ENCODE data around the gene YWHAH. TPM values are rescaled to one million over a fixed set of nuclear protein-coding genes. Genes with fewer than 3 reads are reported as not detected.

Gene YWHAH
- total RNA-seq, 4 donors from 2014 or later = 58.8 to 76.9 (median 75.2) TPM

GRCh38 chr22:31945443-31945855 is 1.1 kb downstream of the YWHAH start:
- H3K4me3 ChIP-seq = peak overlapping the region; percentile 69 to 99 (median 92)
- peak in 2 of 3 donors; percentile 26 to 54 for DNase-seq
- H3K27me3 ChIP-seq = no peaks in the 10 kb centered on the region
- no peaks in the 10 kb centered on the region for H3K9me3 ChIP-seq
- TF ChIP-seq POLR2A (IDR thresholded peaks at IDR 0.05) = no peak
- H3K36me3 ChIP-seq = peaks cover 0 to 12% (median 0%) of the 10 kb centered on the region in 3 donors
- H3K27ac ChIP-seq = peak overlapping the region; percentile 97 to 100 (median 98)
- H3K4me1 ChIP-seq = peaks cover 0 to 32% (median 10%) of the 10 kb centered on the region in 4 donors

- peak in 1 of 3 donors; percentile 20 for DNase-seq
- Histone ChIP-seq H3K4me1 (peaks cover under 1 to 38% (median 13%) of the 10 kb centered on the region in 4 donors), H3K4me3 (peak overlapping the region; percentile 69 to 99 (median 92)), H3K36me3 (peaks cover 0 to 12% (median 0%) of the 10 kb centered on the region in 3 donors), H3K27ac (peak overlapping the region; percentile 97 to 100 (median 98)), H3K27me3 (no peaks in the 10 kb centered on the region), H3K9me3 (no peaks in the 10 kb centered on the region)
- TF ChIP-seq POLR2A (IDR thresholded peaks at IDR 0.05) (no peak), CTCF (IDR thresholded peaks at IDR 0.05) (no peak)
These were observed 1.8 kb downstream of the YWHAH start for GRCh38 chr22:31945971-31946680.

GRCh38 chr22:31947296-31947695 is 3.0 kb downstream of the YWHAH start:
- TF ChIP-seq CTCF (IDR thresholded peaks at IDR 0.05) (peak; percentile 36 to 89 (median 80)), POLR2A (IDR thresholded peaks at IDR 0.05) (no peak)
- H3K27me3 ChIP-seq = no peaks in the 10 kb centered on the region
- peaks cover 4 to 50% (median 15%) of the 10 kb centered on the region in 4 donors for H3K4me1 ChIP-seq
- peak in 2 of 3 donors; percentile 51 to 68 for DNase-seq
- peaks cover 0 to 12% (median 0%) of the 10 kb centered on the region in 3 donors for H3K36me3 ChIP-seq
- peak overlapping the region in 3 of 4 donors; percentile 54 to 98 (median 97) for H3K27ac ChIP-seq
- no peak overlapping the region for H3K4me3 ChIP-seq
- H3K9me3 ChIP-seq = no peaks in the 10 kb centered on the region

GRCh38 chr22:31948002-31948401 is 3.7 kb downstream of the YWHAH start:
- H3K4me3 ChIP-seq = no peak overlapping the region
- no peaks in the 10 kb centered on the region for H3K9me3 ChIP-seq
- no peak overlapping the region for H3K27ac ChIP-seq
- DNase-seq = peak in 1 of 3 donors; percentile 7
- peaks cover 0 to 12% (median 0%) of the 10 kb centered on the region in 3 donors for H3K36me3 ChIP-seq
- H3K27me3 ChIP-seq = no peaks in the 10 kb centered on the region
- peaks cover 4 to 57% (median 15%) of the 10 kb centered on the region in 4 donors for H3K4me1 ChIP-seq
- no peak for TF ChIP-seq POLR2A (IDR thresholded peaks at IDR 0.05)
- no peak for TF ChIP-seq CTCF (IDR thresholded peaks at IDR 0.05)

GRCh38 chr22:31950226-31950625 is 5.9 kb downstream of the YWHAH start:
- TF ChIP-seq CTCF (IDR thresholded peaks at IDR 0.05) (no peak), POLR2A (IDR thresholded peaks at IDR 0.05) (no peak)
- peak overlapping the region in 1 of 4 donors; percentile 29 for H3K27ac ChIP-seq
- peaks cover 4 to 70% (median 12%) of the 10 kb centered on the region in 4 donors for H3K4me1 ChIP-seq

More at GRCh38 chr22:31950226-31950625, 5.9 kb downstream of the YWHAH start:
- DNase-seq = peak in 1 of 3 donors; percentile 15
- no peaks in the 10 kb centered on the region for H3K9me3 ChIP-seq
- no peak overlapping the region for H3K4me3 ChIP-seq
- no peaks in the 10 kb centered on the region for H3K27me3 ChIP-seq
- peaks cover 0 to 12% (median 0%) of the 10 kb centered on the region in 3 donors for H3K36me3 ChIP-seq

Data from Peyer's patch (tissue), 4 donors.